22Rv1 (cell line): ENCODE measurements around the gene BCAS2.

Experiments used
- CTCF ChIP-seq: fragments of 450-650 bp; IDR thresholded peaks from 2 replicates; pipeline ENCODE4 v1.5.1; 2017; ENCODE audit warnings: mild to moderate bottlenecking
- ZFX ChIP-seq: fragments of 450-650 bp; IDR thresholded peaks from 2 replicates; pipeline ENCODE4 v1.6.1; 2017; ENCODE audit warnings: antibody characterized with exemption, borderline replicate concordance

- TF ChIP-seq CTCF: no peak
- TF ChIP-seq ZFX: no peak
Observed at GRCh38 chr1:114623364-114623763, 41.9 kb upstream of the BCAS2 start.
